SHP77 (cell line): ENCODE results near the gene P2RY1.

ENCODE experiments used
- DNase-seq, 2 experiments: peaks; one replicate each; lab custom pipeline; 2025; lab: John Stamatoyannopoulos, UW

Gene P2RY1, protein sequence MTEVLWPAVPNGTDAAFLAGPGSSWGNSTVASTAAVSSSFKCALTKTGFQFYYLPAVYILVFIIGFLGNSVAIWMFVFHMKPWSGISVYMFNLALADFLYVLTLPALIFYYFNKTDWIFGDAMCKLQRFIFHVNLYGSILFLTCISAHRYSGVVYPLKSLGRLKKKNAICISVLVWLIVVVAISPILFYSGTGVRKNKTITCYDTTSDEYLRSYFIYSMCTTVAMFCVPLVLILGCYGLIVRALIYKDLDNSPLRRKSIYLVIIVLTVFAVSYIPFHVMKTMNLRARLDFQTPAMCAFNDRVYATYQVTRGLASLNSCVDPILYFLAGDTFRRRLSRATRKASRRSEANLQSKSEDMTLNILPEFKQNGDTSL

DNA sequence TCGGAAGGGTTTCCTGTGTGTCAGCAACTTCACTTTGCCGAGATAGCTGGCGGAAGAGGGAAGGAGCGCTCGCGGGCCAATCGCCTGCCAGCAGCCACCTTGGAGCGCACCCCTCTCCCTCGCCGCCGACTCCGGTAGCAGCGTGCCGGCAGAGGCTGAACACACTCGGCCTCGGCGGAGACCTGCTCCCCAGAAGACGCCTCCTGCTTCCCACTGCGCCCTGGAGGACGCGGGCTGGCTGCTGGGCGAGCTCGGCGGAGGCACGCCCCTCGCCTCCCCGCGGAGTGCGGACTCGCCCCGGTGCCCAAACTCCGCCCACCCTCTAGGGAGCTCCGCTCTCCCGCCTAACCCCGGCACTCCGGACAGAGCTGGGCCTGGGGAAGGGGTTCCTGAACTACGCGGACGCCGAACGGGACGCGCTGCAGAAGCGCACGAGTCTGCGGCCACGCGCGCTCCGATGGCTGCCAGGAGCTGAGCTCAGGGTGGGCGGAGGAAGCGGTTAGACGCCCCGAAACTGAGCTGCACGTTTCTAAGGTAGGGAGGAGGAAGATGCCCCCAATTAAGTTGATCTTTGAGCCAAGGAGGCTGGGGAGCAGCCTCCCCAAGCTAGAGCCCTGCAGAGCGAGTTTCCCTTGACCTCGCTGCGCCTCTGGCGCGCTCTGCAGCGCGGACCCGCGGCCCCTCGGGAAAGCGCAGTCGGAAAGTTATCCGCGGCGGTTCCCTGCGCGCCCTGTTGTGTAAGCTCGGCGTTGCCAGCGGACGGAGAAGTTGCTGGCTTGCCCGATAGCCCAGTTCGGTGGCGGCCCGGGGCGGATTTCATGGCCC lies at the start of gene P2RY1:
Gene P2RY1, plus strand, starts transcription at position 356 of the 825 bp plus-strand sequence. CDS start 652 bp downstream, outside the sequence.
- no peak for DNase-seq

- DNase-seq: no peak
These were observed 47.8 kb upstream of the P2RY1 start for GRCh38 chr3:152786977-152787681.

GRCh38 chr3:152790651-152791387 lies 44.1 kb upstream of the P2RY1 start:
- DNase-seq: no peak

- no peak for DNase-seq
These were observed 41.0 kb upstream of the P2RY1 start for GRCh38 chr3:152793969-152794368.

DNA sequence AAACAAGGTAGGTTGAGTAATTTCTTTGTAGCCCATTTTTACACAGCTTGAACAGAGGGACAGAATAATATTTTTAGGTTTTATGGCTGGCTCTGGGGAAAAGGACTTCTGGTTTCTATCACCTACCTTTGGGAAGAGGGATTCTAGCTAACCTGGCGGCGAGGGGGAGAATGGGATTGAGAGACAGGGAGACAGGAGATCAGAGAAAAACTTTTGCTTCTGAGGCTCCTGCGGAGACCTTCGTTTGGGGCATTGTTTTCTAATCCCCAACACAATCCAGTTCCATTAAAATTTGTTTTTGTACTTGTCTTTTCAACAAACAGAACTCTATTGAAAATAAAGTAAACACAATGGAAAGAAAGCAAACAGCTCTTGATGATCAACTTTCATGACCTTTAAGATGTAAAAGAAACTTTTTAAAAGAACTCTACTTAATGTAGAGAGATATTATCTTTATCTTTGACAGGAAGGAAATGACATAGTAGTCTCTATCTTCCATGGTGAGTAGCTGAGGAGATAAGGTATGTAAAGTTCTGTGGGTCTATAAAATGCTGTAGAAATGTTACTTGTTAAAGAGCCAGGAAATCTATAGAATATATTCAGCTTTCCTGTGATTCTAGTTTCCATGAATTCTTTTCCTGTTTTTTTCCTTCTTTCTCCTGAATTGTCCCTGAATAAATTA lies 37.0 kb upstream of the P2RY1 start:
- no peak for DNase-seq

- DNase-seq: no peak
These were observed 22.8 kb upstream of the P2RY1 start for GRCh38 chr3:152811974-152812760.

DNA sequence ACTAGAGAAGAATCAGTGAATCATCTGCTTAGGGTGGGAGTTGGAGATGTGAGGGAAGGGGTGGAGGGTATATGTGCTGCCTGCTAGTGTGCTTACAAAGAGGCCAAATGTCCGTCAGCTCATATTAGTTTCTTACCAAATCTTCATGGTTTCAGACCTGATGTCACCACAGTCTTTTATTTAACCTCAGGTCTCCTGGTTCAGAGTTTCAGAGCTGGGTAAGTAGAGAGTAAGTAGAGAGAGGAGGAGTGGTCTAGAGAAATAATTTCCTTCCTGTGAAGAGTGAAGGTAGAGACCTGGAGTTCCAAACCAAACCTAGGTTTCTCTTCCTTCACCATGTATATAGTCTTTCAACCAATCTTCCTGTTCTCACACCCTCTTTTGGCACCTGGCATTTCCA lies 17.5 kb upstream of the P2RY1 start:
- DNase-seq: no peak

- no peak for DNase-seq
These were observed 16.9 kb upstream of the P2RY1 start for GRCh38 chr3:152818027-152818426.

DNA sequence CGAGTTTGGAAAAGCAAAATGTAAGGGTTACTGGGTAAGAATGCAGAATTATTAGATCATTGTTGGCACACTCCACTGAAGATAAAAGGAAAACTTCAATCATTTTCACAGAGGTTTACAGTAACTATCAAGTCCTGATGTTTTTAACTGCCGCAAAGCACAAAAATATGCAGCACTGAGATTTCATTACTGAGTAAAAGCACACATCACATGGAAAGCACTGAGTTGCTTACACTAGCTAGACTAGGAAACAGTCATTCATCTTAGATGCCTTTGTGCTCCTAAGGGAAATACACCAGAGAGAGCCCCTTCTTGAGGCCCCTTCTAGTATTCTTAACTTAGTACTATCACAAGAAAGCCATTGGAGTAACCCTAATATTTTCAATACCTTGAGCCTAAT lies 11.8 kb upstream of the P2RY1 start:
- DNase-seq: no peak

DNA sequence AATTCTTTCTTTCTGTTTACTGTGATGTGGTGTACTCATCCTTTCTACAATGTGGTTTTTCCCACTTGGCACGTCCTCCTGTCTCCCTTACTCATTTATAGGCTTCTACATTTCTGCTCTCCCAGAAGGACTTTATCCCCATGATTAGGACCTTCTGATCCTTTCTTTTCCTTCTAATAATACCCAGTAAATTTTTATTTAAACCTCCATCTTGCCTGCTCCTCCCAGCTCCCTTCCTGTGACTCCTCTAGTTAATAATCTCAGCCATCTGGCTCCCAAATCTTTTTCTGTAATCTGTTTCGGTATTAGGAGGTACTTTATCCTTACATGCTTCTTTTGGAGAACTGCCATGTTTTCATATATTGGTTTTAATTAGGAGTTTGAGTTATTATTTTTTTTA lies 11.2 kb upstream of the P2RY1 start:
- DNase-seq: no peak

DNA sequence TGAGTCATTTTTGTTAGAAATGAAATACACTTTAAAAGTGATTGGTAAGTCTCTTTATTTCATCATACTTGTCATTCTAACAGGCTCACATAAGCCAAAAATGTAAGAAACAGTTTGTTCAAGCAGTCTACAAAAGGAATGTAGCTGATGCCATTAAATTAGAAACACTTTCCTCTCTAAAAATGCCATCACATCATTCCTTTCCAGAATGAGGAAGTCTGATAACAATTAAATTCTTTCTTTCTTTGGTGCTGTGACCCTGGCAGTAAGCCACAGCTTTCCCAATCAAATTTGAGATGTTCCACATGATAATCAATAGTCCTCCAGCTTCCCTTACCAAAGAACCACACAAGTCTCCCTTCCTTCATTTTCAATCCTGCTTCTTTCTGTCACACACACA lies 9.4 kb upstream of the P2RY1 start:
- DNase-seq: no peak

DNA sequence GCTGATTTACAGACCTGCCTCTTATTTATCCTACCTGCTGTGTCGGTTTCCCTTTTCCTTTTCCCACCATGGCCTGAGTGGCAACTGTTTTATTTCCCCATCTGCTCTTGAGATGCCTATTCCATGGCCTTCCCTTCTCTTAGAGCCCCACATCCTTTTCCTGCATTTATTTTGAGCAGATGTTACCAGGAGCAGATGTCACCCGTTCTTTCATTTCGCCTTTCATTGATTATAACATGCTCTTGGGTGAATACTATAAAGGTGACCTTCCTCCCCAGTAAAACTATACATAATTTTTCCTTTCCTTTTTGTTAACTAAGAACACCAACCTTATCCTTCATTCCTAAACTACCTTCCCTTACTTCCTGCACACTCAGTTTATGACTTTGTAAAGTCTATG lies 8.5 kb upstream of the P2RY1 start:
- DNase-seq: no peak

DNA sequence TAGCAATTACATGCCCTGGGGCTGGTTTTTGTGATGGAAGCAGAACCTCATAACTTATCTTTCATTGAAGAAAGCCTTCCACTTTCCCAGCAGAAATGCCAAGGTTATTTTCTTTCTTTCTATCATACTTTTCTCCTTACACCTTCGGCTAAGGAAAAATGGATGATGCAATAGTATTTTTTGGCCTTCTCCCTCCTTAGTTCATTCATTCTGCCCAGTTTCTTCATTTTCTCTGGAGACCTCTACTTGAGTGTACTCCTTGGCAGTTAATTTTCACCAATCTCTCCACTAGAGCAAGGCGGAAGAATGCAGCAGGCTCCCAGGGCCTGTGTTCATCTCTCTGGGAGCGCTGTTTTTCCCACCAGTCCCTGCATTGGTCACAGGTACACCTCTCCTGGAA lies 7.6 kb upstream of the P2RY1 start:
- no peak for DNase-seq

DNA sequence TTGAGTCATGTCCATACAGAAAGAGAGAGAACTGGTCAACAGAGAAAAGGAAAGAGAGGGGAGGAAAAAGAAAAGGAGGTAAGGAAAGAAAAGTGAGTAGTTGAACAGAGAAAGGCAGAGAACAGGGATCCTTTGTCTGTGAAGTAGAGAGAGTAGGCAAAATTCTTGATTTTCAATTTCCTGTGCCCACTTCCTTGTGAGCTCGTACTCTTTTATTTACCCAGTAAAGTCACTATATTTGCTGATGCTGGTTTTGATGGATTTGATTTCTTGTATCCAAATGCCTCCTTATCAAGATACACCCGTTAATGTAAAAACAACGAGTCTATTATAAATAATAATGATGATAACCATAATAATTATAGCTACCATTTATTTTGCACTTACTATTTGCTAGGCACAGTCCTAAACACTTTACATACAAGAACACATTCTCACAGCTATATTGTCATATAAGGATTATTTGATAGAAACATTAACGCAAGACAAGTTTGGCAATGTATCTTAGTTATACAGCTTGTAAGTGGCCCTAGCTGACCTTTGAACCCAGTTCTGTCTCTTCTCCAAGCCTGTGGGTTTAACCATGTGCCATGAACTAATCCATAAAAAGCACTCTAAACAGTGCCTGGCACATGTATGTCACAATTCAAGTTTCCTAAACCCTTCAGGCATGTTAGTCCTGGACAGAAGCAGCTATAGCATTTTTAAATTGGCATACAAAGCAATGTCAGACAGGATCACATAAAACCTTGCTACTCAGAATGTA lies 6.7 kb upstream of the P2RY1 start:
- no peak for DNase-seq

GRCh38 chr3:152830245-152830644 lies 4.7 kb upstream of the P2RY1 start:
- DNase-seq: no peak

- DNase-seq: no peak
These were observed 2.9 kb upstream of the P2RY1 start for GRCh38 chr3:152832046-152832445.

- no peak for DNase-seq
These were observed 1.8 kb upstream of the P2RY1 start for GRCh38 chr3:152833089-152833488.

- no peak for DNase-seq
These were observed 648 bp upstream of the P2RY1 start for GRCh38 chr3:152834191-152834775.

- DNase-seq: no peak
These were observed 721 bp downstream of the P2RY1 start for GRCh38 chr3:152835601-152836102.
